ENCODE data around the gene FCER1G. TPM values are rescaled to one million over a fixed set of nuclear protein-coding genes. Genes with fewer than 3 reads are reported as not detected.

FCER1G gene
- total RNA-seq, 1 experiment from 2014 or later: 1.5 TPM

- intact Hi-C loops (cut with micrococcal nuclease; ENCODE audit: unreplicated experiment): loop anchor here (5.0 kb wide), 1 partner anchor 59 kb away; the partner anchor contains the start of genes NIT1 and PFDN2
- H3K27ac Mint-ChIP-seq (ENCODE audit: unreplicated experiment): peak overlapping the region; percentile 96
- CTCF ChIA-PET: interaction anchor here (1.1 to 1.4 kb wide), 2 partner anchors 11 to 49 kb away, joined by 3 to 22 read pairs; partner anchors contain the start of genes PPOX and TOMM40L
These were observed 38.5 kb upstream of the FCER1G start for GRCh38 chr1:161176468-161177111.

GRCh38 chr1:161177112-161177935 is 37.8 kb upstream of the FCER1G start, which contains the start of gene B4GALT3:
Gene B4GALT3, minus strand, starts transcription at chr1:161177507. Its CDS starts 1,447 bp downstream, at chr1:161176060.
- peak; percentile 44 to 54 for TF ChIP-seq CTCF (IDR thresholded peaks at IDR 0.05; ENCODE audit: insufficient read depth in 1 of 2, low read depth in 1 of 2, low read length in 1 of 2, severe bottlenecking in 1 of 2, unreplicated experiment in 1 of 2)
- ChIA-PET POLR2A (interaction anchor here (0.6 to 2.4 kb wide), 6 partner anchors 8 to 213 kb away, joined by 4 to 25 read pairs (median 7); partner anchors contain the start of genes NDUFS2, PPOX, TOMM40L and USP21), CTCF (interaction anchor here (0.6 to 1.4 kb wide), 3 partner anchors 12 to 48 kb away, joined by 3 to 22 read pairs (median 4); partner anchors contain the start of genes PPOX and TOMM40L)
- Histone ChIP-seq H3K4me1 (peaks cover 4% of the 10 kb centered on the region), H3K4me3 (ENCODE audit: low read depth, low read length) (peak within 1 kb of the TSS; percentile 91), H3K36me3 (ENCODE audit: control insufficient read depth, insufficient read depth, low read length) (peaks cover 4% of the 10 kb centered on the region; the same call in 1 of the 2 replicates), H3K27me3 (replicated peaks; ENCODE audit: control insufficient read depth, insufficient read depth, low read length) (no peaks in the 10 kb centered on the region), H3K9me3 (no peaks in the 10 kb centered on the region)
- TSS peak; percentile 39 for BruUV-seq (replicated peaks)
- Mint-ChIP-seq H3K4me3 (ENCODE audit: unreplicated experiment) (peak within 1 kb of the TSS; percentile 85), H3K27ac (ENCODE audit: unreplicated experiment) (peak within 1 kb of the TSS; percentile 96), H3K9me3 (ENCODE audit: unreplicated experiment) (no peaks in the 10 kb centered on the region), H3K27me3 (ENCODE audit: insufficient read depth, unreplicated experiment) (no peaks in the 10 kb centered on the region), H3K36me3 (ENCODE audit: insufficient read depth, unreplicated experiment) (peaks cover 31% of the 10 kb centered on the region), H3K4me1 (ENCODE audit: low read depth, unreplicated experiment) (peaks cover 14% of the 10 kb centered on the region)
- intact Hi-C loops (cut with micrococcal nuclease; ENCODE audit: unreplicated experiment): loop anchor here (5.0 kb wide), 1 partner anchor 60 kb away; the partner anchor contains the start of genes NIT1 and PFDN2
- DNase-seq: peak; percentile 87 to 96

More at GRCh38 chr1:161176468-161177111, 38.5 kb upstream of the FCER1G start:
- H3K4me3 Mint-ChIP-seq (ENCODE audit: unreplicated experiment): peak overlapping the region; percentile 85
- TF ChIP-seq CTCF (IDR thresholded peaks at IDR 0.05; ENCODE audit: insufficient read depth in 1 of 2, low read depth in 1 of 2, low read length in 1 of 2, severe bottlenecking in 1 of 2, unreplicated experiment in 1 of 2): no peak
- peaks cover 37% of the 10 kb centered on the region for H3K36me3 Mint-ChIP-seq (ENCODE audit: insufficient read depth, unreplicated experiment)
- Histone ChIP-seq H3K9me3 (no peaks in the 10 kb centered on the region), H3K27me3 (replicated peaks; ENCODE audit: control insufficient read depth, insufficient read depth, low read length) (no peaks in the 10 kb centered on the region), H3K4me3 (ENCODE audit: low read depth, low read length) (peak overlapping the region; percentile 91), H3K36me3 (ENCODE audit: control insufficient read depth, insufficient read depth, low read length) (peaks cover 4% of the 10 kb centered on the region; the same call in 1 of the 2 replicates), H3K4me1 (peaks cover 4% of the 10 kb centered on the region)
- DNase-seq: no peak
- H3K9me3 Mint-ChIP-seq (ENCODE audit: unreplicated experiment): no peaks in the 10 kb centered on the region
- H3K27me3 Mint-ChIP-seq (ENCODE audit: insufficient read depth, unreplicated experiment): no peaks in the 10 kb centered on the region
- H3K4me1 Mint-ChIP-seq (ENCODE audit: low read depth, unreplicated experiment): peaks cover 14% of the 10 kb centered on the region
- BruUV-seq (replicated peaks): no TSS peak
- POLR2A ChIA-PET: interaction anchor here (0.6 to 2.4 kb wide), 6 partner anchors 9 to 213 kb away, joined by 4 to 25 read pairs (median 7); partner anchors contain the start of genes NDUFS2, PPOX, TOMM40L and USP21

- peaks cover 4% of the 10 kb centered on the region for H3K4me1 ChIP-seq
- Mint-ChIP-seq H3K4me1 (ENCODE audit: low read depth, unreplicated experiment) (peaks cover 17% of the 10 kb centered on the region), H3K36me3 (ENCODE audit: insufficient read depth, unreplicated experiment) (peaks cover 26% of the 10 kb centered on the region), H3K4me3 (ENCODE audit: unreplicated experiment) (peak overlapping the region; percentile 85), H3K9me3 (ENCODE audit: unreplicated experiment) (no peaks in the 10 kb centered on the region), H3K27ac (ENCODE audit: unreplicated experiment) (peak overlapping the region; percentile 96), H3K27me3 (ENCODE audit: insufficient read depth, unreplicated experiment) (no peaks in the 10 kb centered on the region)
- no peak for DNase-seq
- H3K36me3 ChIP-seq (ENCODE audit: control insufficient read depth, insufficient read depth, low read length): peaks cover 4% of the 10 kb centered on the region; the same call in 1 of the 2 replicates
- H3K27me3 ChIP-seq (replicated peaks; ENCODE audit: control insufficient read depth, insufficient read depth, low read length): no peaks in the 10 kb centered on the region
- TSS peak; percentile 98 for BruUV-seq (replicated peaks)
- TF ChIP-seq CTCF (IDR thresholded peaks at IDR 0.05; ENCODE audit: insufficient read depth in 1 of 2, low read depth in 1 of 2, low read length in 1 of 2, severe bottlenecking in 1 of 2, unreplicated experiment in 1 of 2): no peak
- H3K4me3 ChIP-seq (ENCODE audit: low read depth, low read length): peak overlapping the region; percentile 91
- ChIA-PET POLR2A (interaction anchor here (2.4 kb wide), 1 partner anchor 12 kb away, joined by 25 read pairs; the partner anchor contains the start of gene PPOX), CTCF (no interaction called here)
- intact Hi-C loops (cut with micrococcal nuclease; ENCODE audit: unreplicated experiment): loop anchor here (5.0 kb wide), 1 partner anchor 61 kb away; the partner anchor contains the start of genes NIT1 and PFDN2
- no peaks in the 10 kb centered on the region for H3K9me3 ChIP-seq
These were observed 37.2 kb upstream of the FCER1G start for GRCh38 chr1:161177936-161178244.

Measured in Caco-2 (cell line).